H9 (cell line): Measurements from ENCODE around the gene SLC34A3. TPM values are rescaled to one million over a fixed set of nuclear protein-coding genes. Genes with fewer than 3 reads are reported as not detected.
A peak's percentile ranks its signal among the peaks of the same experiment; 100 is the strongest.

Experiments
- DNase-seq: peaks from one replicate; pipeline ENCODE4 v3.0.0-alpha.2; 2017
- H2AFZ ChIP-seq: one replicate; pipeline ENCODE4 v1.6.1; 2013; ENCODE audit warnings: mild to moderate bottlenecking, low read length, control low read depth, moderate library complexity
- H2AK5ac ChIP-seq: 2 replicates; pipeline ENCODE4 v1.6.1; 2013; ENCODE audit warnings: low read length, control low read depth, mixed read lengths; ENCODE audit not compliant: insufficient read length
- H2BK120ac ChIP-seq: one replicate; pipeline ENCODE4 v1.6.1; 2013; ENCODE audit warnings: low read depth, mild to moderate bottlenecking, low read length, control low read depth, inconsistent platforms; ENCODE audit not compliant: poor library complexity, severe bottlenecking
- H2BK12ac ChIP-seq: 2 replicates; pipeline ENCODE4 v1.6.1; 2013; ENCODE audit warnings: low read length, control low read depth, mixed read lengths, low read depth; ENCODE audit not compliant: insufficient read length
- H2BK15ac ChIP-seq: 2 replicates; pipeline ENCODE4 v1.6.1; 2013; ENCODE audit warnings: low read depth, low read length, control low read depth
- H2BK20ac ChIP-seq: one replicate; pipeline ENCODE4 v1.6.1; 2013; ENCODE audit warnings: low read depth, mild to moderate bottlenecking, low read length, control low read depth, inconsistent platforms; ENCODE audit not compliant: poor library complexity, severe bottlenecking
- H2BK5ac ChIP-seq: 2 replicates; pipeline ENCODE4 v1.6.1; 2013; ENCODE audit warnings: low read length, control low read depth, mixed read lengths; ENCODE audit not compliant: insufficient read length
- H3K14ac ChIP-seq: 2 replicates; pipeline ENCODE4 v1.6.1; 2013; ENCODE audit warnings: low read length, control low read depth; ENCODE audit not compliant: insufficient read depth
- H3K18ac ChIP-seq: 2 replicates; pipeline ENCODE4 v1.6.1; 2013; ENCODE audit warnings: low read depth, mild to moderate bottlenecking, mixed read lengths, low read length, control low read depth; ENCODE audit not compliant: insufficient read length
- H3K23ac ChIP-seq: 2 replicates; pipeline ENCODE4 v1.6.1; 2013; ENCODE audit warnings: low read length, control low read depth, mixed read lengths, low read depth; ENCODE audit not compliant: insufficient read length
- H3K23me2 ChIP-seq: 2 replicates; pipeline ENCODE4 v1.6.1; 2013; ENCODE audit warnings: low read depth, mild to moderate bottlenecking, mixed read lengths, low read length, control low read depth; ENCODE audit not compliant: insufficient read length, poor library complexity, severe bottlenecking
- H3K27ac ChIP-seq: 2 replicates; pipeline ENCODE4 v1.5.1; 2013; ENCODE audit warnings: low read length, control low read depth, mixed read lengths, low read depth; ENCODE audit not compliant: insufficient read length
- H3K27me3 ChIP-seq: 2 replicates; pipeline ENCODE4 v1.6.1; 2013; ENCODE audit warnings: low read length, control low read depth, inconsistent platforms; ENCODE audit not compliant: insufficient read depth
- H3K4ac ChIP-seq: 2 replicates; pipeline ENCODE4 v1.6.1; 2013; ENCODE audit warnings: low read depth, mild to moderate bottlenecking, control low read depth, inconsistent platforms, low read length, moderate library complexity
- H3K4me1 ChIP-seq: 2 replicates; pipeline ENCODE4 v1.6.1; 2013; ENCODE audit warnings: low read length, control low read depth, inconsistent platforms; ENCODE audit not compliant: insufficient read depth
- H3K4me2 ChIP-seq: 2 replicates; pipeline ENCODE4 v1.6.1; 2013; ENCODE audit warnings: low read length, control low read depth, mixed read lengths; ENCODE audit not compliant: insufficient read length, insufficient read depth
- H3K56ac ChIP-seq: 2 replicates; pipeline ENCODE4 v1.6.1; 2013; ENCODE audit warnings: low read depth, mild to moderate bottlenecking, mixed read lengths, low read length, control low read depth; ENCODE audit not compliant: insufficient read length
- H3K79me1 ChIP-seq: 2 replicates; pipeline ENCODE4 v1.6.1; 2013; ENCODE audit warnings: low read depth, mild to moderate bottlenecking, moderate library complexity, low read length, control low read depth, inconsistent platforms; ENCODE audit not compliant: insufficient read depth, poor library complexity, severe bottlenecking
- H3K79me2 ChIP-seq: 2 replicates; pipeline ENCODE4 v1.6.1; 2013; ENCODE audit warnings: low read length, control low read depth, inconsistent platforms; ENCODE audit not compliant: insufficient read depth
- H3K9ac ChIP-seq: 2 replicates; pipeline ENCODE4 v1.6.1; 2013; ENCODE audit warnings: low read length, control low read depth, mixed read lengths; ENCODE audit not compliant: insufficient read length; ENCODE audit errors: extremely low read depth
- H3K9me3 ChIP-seq: one replicate; pipeline ENCODE4 v1.6.1; 2013; ENCODE audit warnings: low read depth, low read length, inconsistent platforms; ENCODE audit not compliant: control insufficient read depth
- H3T11ph ChIP-seq: one replicate; pipeline ENCODE4 v1.6.1; 2013; ENCODE audit warnings: mild to moderate bottlenecking, low read length, control low read depth, inconsistent platforms
- H4K20me1 ChIP-seq: one replicate; pipeline ENCODE4 v1.6.1; 2013; ENCODE audit not compliant: control insufficient read depth, insufficient read length, insufficient read depth
- H4K5ac ChIP-seq: 2 replicates; pipeline ENCODE4 v1.6.1; 2013; ENCODE audit warnings: low read depth, mild to moderate bottlenecking, mixed read lengths, low read length, control low read depth; ENCODE audit not compliant: insufficient read length
- H4K8ac ChIP-seq: replicated peaks from 2 replicates; pipeline ENCODE4 v1.6.1; 2013; ENCODE audit warnings: low read length, control low read depth, mixed read lengths, low read depth; ENCODE audit not compliant: insufficient read length
- H4K91ac ChIP-seq: 2 replicates; pipeline ENCODE4 v1.6.1; 2013; ENCODE audit warnings: low read depth, mild to moderate bottlenecking, moderate library complexity, mixed read lengths, low read length, control low read depth; ENCODE audit not compliant: insufficient read length
- H3K27ac Mint-ChIP-seq, 3 experiments: 2 replicates in 2 of 3; 3 replicates in 1 of 3; pipeline ENCODE4 v1.8.0; 2020 to 2021; ENCODE audit warnings: mixed read lengths in 3 of 3, mild to moderate bottlenecking in 1 of 3, moderate library complexity in 1 of 3
- H3K27me3 Mint-ChIP-seq: 2 replicates; pipeline ENCODE4 v1.8.0; 2021; ENCODE audit warnings: low read depth, mild to moderate bottlenecking, moderate library complexity, mixed read lengths
- H3K36me3 Mint-ChIP-seq, 3 experiments: 2 replicates in 2 of 3; 3 replicates in 1 of 3; pipeline ENCODE4 v1.8.0; 2020 to 2021; ENCODE audit warnings: low read depth in 3 of 3, mixed read lengths in 3 of 3; ENCODE audit not compliant: insufficient read depth in 1 of 3
- H3K4me1 Mint-ChIP-seq, 2 experiments: 2 replicates each; pipeline ENCODE4 v1.8.0; 2020; ENCODE audit warnings: mixed read lengths in 2 of 2
- H3K4me3 Mint-ChIP-seq, 2 experiments: 2 replicates in 1 of 2; 3 replicates in 1 of 2; pipeline ENCODE4 v1.8.0; 2020 to 2021; ENCODE audit warnings: mild to moderate bottlenecking in 2 of 2, mixed read lengths in 2 of 2, moderate library complexity in 1 of 2
- H3K9me3 Mint-ChIP-seq, 2 experiments: 2 replicates in 1 of 2; 3 replicates in 1 of 2; pipeline ENCODE4 v1.8.0; 2020; ENCODE audit warnings: mild to moderate bottlenecking in 2 of 2, mixed read lengths in 2 of 2, moderate library complexity in 1 of 2
- WGBS: extraction: QIAGEN DNeasy Blood & Tissue Kit; methylation state at CpG from one replicate; pipeline ENCODE4 v1.1.7; 2013; ENCODE audit warnings: missing lambda C conversion rate, low lambda C conversion rate, mixed read lengths; ENCODE audit not compliant: insufficient read length; ENCODE audit errors: extremely low coverage; 5-methylcytosine and 5-hydroxymethylcytosine counted together
- total RNA-seq: library from RNA; stranded (reverse); gene quantifications from 2 replicates; pipeline ENCODE4 v1.2.1, GENCODE V29; 2021
- TF ChIP-seq, protein P1 (sequence below): fragments of 200-600 bp; sonication (generic); conservative IDR thresholded peaks from 3 replicates; pipeline ENCODE4 v1.8.0; 2021; ENCODE audit warnings: antibody characterized with exemption, mild to moderate bottlenecking

Gene SLC34A3
- total RNA-seq, 1 experiment from 2014 or later: not detected

DNA sequence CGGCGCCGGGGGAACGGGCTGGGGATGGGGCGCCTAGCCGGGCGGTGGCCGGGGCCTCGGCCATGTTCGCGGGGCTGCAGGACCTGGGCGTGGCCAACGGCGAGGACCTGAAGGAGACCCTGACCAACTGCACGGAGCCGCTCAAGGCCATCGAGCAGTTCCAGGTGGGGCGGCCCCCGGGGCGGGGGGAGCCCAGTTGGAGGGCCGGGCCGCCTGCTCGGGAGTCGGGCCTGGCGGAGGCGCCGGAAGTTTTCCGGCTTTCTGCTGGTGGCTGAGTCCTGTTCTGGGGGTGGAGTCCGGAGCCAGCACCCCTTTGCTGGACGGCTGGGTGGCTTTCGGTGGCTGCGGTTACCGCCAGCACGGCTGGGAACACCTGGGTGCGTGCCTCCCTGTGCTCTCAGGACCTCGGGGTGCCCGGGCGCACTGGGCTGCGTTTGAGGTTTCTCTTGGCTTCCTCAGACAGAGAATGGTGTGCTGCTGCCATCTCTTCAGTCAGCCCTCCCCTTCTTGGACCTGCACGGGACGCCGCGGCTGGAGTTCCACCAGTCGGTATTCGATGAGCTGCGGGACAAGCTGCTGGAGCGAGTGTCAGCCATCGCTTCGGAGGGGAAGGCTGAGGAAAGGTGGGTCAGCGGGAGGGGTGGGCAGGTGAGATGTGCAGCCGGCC is 24.9 kb downstream of the SLC34A3 start:
- H2BK12ac ChIP-seq: no peak overlapping the region
- H4K5ac ChIP-seq: no peak overlapping the region
- H3T11ph ChIP-seq: no peak overlapping the region
- no peak overlapping the region for H2BK15ac ChIP-seq
- Mint-ChIP-seq H3K9me3 (no peaks in the 10 kb centered on the region; a peak in 1 of 5 replicates), H3K4me3 (peak overlapping the region; percentile 84 to 91), H3K27ac (peak overlapping the region in 1 of 3 experiments; percentile 18; a peak in 2 of 7 replicates), H3K36me3 (peaks cover 16 to 27% (median 25%) of the 10 kb centered on the region in 3 experiments; a peak in 6 of 7 replicates), H3K4me1 (peaks cover 8 to 19% of the 10 kb centered on the region in 2 experiments), H3K27me3 (no peaks in the 10 kb centered on the region)
- no peak overlapping the region for H3K14ac ChIP-seq
- no peak overlapping the region for H2AK5ac ChIP-seq
- H4K91ac ChIP-seq: no peak overlapping the region
- H3K23me2 ChIP-seq: peaks cover 14% of the 10 kb centered on the region
- H3K9ac ChIP-seq: peak overlapping the region; percentile 43
- H3K4me1 ChIP-seq: no peaks in the 10 kb centered on the region
- no peaks in the 10 kb centered on the region for H4K20me1 ChIP-seq
- no peak overlapping the region for H3K27ac ChIP-seq
- H2BK120ac ChIP-seq: no peak overlapping the region
- H3K18ac ChIP-seq: no peak overlapping the region
- peak; percentile 74 for DNase-seq
- H3K27me3 ChIP-seq: no peaks in the 10 kb centered on the region
- peaks cover 6% of the 10 kb centered on the region; the same call in 1 of the 2 replicates for H3K79me2 ChIP-seq
- peak overlapping the region; percentile 68 for H3K4me2 ChIP-seq
- H2BK20ac ChIP-seq: no peak overlapping the region
- WGBS: no CpG with 5 or more reads among the region's 51 CpGs
- H3K9me3 ChIP-seq: no peaks in the 10 kb centered on the region
- no peak overlapping the region for H3K56ac ChIP-seq
- H3K23ac ChIP-seq: no peak overlapping the region
- no peak overlapping the region for H2AFZ ChIP-seq
- no peak overlapping the region for H2BK5ac ChIP-seq
- TF ChIP-seq, protein P1, sequence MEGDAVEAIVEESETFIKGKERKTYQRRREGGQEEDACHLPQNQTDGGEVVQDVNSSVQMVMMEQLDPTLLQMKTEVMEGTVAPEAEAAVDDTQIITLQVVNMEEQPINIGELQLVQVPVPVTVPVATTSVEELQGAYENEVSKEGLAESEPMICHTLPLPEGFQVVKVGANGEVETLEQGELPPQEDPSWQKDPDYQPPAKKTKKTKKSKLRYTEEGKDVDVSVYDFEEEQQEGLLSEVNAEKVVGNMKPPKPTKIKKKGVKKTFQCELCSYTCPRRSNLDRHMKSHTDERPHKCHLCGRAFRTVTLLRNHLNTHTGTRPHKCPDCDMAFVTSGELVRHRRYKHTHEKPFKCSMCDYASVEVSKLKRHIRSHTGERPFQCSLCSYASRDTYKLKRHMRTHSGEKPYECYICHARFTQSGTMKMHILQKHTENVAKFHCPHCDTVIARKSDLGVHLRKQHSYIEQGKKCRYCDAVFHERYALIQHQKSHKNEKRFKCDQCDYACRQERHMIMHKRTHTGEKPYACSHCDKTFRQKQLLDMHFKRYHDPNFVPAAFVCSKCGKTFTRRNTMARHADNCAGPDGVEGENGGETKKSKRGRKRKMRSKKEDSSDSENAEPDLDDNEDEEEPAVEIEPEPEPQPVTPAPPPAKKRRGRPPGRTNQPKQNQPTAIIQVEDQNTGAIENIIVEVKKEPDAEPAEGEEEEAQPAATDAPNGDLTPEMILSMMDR: no peak
- no peak overlapping the region for H4K8ac ChIP-seq
- H3K79me1 ChIP-seq: peaks cover 5% of the 10 kb centered on the region
- no peak overlapping the region for H3K4ac ChIP-seq
